Kidney epithelial cell (primary cell): ENCODE results near the gene ACOD1. TPM values are rescaled to one million over a fixed set of nuclear protein-coding genes. Genes with fewer than 3 reads are reported as not detected.

Source experiments
- DNase-seq: peaks from one replicate; pipeline ENCODE4 v3.0.0-alpha.2; 2010; ENCODE audit warnings: low read depth
- H3K27me3 ChIP-seq: 2 replicates; pipeline ENCODE4 v1.6.0; 2011; ENCODE audit warnings: low read length; ENCODE audit not compliant: control insufficient read depth, insufficient read depth
- H3K36me3 ChIP-seq: 2 replicates; pipeline ENCODE4 v1.5.1; 2011; ENCODE audit warnings: low read length; ENCODE audit not compliant: control insufficient read depth, insufficient read depth
- H3K4me3 ChIP-seq: 2 replicates; pipeline ENCODE4 v1.5.1; 2011; ENCODE audit warnings: low read depth, mild to moderate bottlenecking, control low read depth, low read length
- CTCF ChIP-seq: IDR thresholded peaks from 2 replicates; pipeline ENCODE4 v1.5.1; 2011; ENCODE audit warnings: mild to moderate bottlenecking, moderate library complexity, low read length, control low read depth, inconsistent platforms; ENCODE audit not compliant: insufficient read depth, poor library complexity, severe bottlenecking
- total RNA-seq: library from RNA; depleted of rRNA; stranded (reverse); fragments of >200 nt; gene quantifications from 2 replicates; pipeline ENCODE4 v1.2.3, GENCODE V29; 2015

ACOD1 gene
- total RNA-seq, 1 donor from 2014 or later, result not detected

GRCh38 chr13:76993021-76993420, 44.7 kb downstream of the ACOD1 start:
- DNase-seq, result no peak

GRCh38 chr13:76993473-76993872, 45.2 kb downstream of the ACOD1 start:
- no peak overlapping the region for H3K4me3 ChIP-seq
- no peak for TF ChIP-seq CTCF
- DNase-seq, result no peak

More at GRCh38 chr13:76993021-76993420, 44.7 kb downstream of the ACOD1 start:
- TF ChIP-seq CTCF, result no peak
- Histone ChIP-seq H3K4me3 (peak overlapping the region; percentile 99), H3K27me3 (no peaks in the 10 kb centered on the region), H3K36me3 (no peaks in the 10 kb centered on the region)

GRCh38 chr13:76994281-76994680, 46.0 kb downstream of the ACOD1 start:
- Histone ChIP-seq H3K36me3 (no peaks in the 10 kb centered on the region), H3K4me3 (no peak overlapping the region), H3K27me3 (no peaks in the 10 kb centered on the region)
- no peak for DNase-seq
- TF ChIP-seq CTCF, result no peak

More at GRCh38 chr13:76993473-76993872, 45.2 kb downstream of the ACOD1 start:
- no peaks in the 10 kb centered on the region for H3K36me3 ChIP-seq
- H3K27me3 ChIP-seq, result no peaks in the 10 kb centered on the region

- no peak for TF ChIP-seq CTCF
- H3K36me3 ChIP-seq, result no peaks in the 10 kb centered on the region
- DNase-seq, result no peak
- no peaks in the 10 kb centered on the region for H3K27me3 ChIP-seq
- H3K4me3 ChIP-seq, result no peak overlapping the region
Measured at GRCh38 chr13:77000475-77000874, 52.2 kb downstream of the ACOD1 start.

- no peak for DNase-seq
- H3K4me3 ChIP-seq, result no peak overlapping the region
- no peak for TF ChIP-seq CTCF
- H3K27me3 ChIP-seq, result no peaks in the 10 kb centered on the region
- no peaks in the 10 kb centered on the region for H3K36me3 ChIP-seq
Measured at GRCh38 chr13:77001540-77001939, 53.2 kb downstream of the ACOD1 start.

- TF ChIP-seq CTCF, result no peak
- no peaks in the 10 kb centered on the region for H3K36me3 ChIP-seq
Measured at GRCh38 chr13:77001963-77002587, 53.8 kb downstream of the ACOD1 start.

More at GRCh38 chr13:77001963-77002587, 53.8 kb downstream of the ACOD1 start:
- DNase-seq, result no peak
- no peaks in the 10 kb centered on the region for H3K27me3 ChIP-seq
- no peak overlapping the region for H3K4me3 ChIP-seq
